ENCODE measurements around the gene CCL1.

Gene CCL1, protein sequence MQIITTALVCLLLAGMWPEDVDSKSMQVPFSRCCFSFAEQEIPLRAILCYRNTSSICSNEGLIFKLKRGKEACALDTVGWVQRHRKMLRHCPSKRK

DNA sequence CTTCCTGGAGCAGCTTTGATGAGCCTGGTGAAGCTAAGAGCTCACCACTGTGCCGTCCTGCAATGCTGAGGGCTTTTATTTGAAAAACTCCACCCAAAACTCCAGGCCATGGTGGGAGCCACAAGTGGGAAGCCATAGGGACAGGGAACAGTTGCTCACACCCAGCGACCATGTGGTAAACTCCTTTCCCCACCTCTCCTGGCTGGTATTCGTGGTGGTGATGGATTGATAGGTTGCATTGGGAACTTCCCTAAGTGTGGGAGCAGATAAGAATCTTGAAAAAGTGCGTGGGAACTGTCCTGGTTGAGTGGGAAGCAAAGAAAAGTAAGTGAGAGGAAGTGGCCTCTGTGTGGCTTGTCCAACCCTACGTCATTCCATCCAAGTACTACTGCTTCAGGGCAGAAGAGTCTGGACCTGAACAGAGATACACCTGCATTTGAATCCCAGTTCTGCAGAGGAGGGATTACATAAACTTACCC is at the start of gene CCL1:
TSS of gene CCL1 (minus strand) at position 51 of the 479 bp plus-strand sequence. CDS start 72 bp downstream, outside the sequence.
- DNase-seq, result no peak

DNA sequence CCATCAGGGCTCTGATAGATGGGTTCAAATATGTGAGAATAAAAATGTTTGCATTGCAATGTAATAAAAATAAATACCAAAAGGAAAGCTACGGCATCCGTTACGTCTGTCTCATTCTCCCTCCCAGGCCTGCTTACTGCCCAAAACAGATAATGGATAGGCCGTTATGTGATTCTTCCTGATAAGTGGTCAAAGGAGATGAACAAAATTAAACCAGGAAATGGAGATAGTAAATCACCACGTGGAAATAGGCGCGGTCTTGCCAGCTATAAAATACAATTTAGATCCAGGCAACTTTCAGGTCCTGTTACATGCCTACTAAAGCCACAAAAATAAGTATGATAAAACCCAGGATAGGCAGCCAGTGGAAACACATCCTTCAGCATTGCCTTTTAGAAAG is 49.5 kb upstream of the CCL1 start:
- DNase-seq, result no peak

DNA sequence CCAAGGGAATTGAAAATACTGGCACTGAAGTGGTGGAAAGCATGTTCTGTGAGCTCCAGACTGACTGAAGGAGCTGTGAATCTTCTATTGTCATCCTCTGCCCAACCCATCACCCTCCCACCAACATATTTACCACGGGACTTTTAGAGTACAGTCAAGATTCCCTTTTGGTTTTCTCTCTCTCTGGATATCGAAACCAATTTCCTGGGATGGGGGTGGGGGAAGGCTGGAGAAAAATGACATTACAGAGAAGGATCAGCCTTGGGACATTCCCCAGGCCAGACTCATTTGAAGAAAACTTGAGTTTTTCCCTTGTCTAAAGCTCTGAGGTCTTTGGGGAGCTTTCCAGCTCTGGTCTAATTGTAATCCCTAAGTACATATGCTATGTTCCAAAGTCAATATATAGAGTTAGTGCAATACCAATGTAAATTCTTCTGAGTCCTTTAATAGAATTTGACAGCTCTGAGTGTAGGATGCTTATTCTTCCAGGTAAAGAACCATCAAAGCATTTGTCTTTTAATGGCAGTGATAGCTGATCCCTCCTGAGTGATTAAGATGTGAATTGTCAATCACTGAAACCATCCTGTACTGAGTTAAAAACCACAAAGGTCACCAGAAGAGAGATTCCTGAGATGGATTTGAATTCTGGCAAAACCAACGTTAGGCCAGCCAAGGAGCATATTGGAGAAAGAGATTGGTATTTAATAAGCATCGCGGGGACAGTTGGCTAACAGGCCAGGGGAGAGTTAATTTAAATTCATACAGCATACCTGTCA is 48.8 kb upstream of the CCL1 start:
- no peak for DNase-seq

DNA sequence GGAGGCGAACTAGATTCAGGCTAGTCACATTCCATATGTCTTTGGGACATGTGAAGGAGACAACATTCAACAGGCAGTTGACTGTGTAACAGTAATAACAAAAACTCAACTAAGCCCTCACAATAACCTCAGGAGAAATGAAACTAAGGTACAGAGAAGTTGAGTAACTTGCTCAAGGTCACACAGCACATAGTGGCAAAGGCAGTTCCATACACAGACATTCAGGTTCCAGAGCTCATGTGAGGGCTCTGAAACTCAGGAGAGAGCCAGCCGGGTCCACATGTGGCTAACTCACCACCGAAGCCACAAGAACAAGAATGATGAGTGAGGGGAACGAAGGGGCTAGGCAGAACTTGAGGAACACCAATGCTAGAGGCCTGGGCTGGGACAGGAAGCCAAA is 46.3 kb upstream of the CCL1 start:
- DNase-seq, result no peak

DNA sequence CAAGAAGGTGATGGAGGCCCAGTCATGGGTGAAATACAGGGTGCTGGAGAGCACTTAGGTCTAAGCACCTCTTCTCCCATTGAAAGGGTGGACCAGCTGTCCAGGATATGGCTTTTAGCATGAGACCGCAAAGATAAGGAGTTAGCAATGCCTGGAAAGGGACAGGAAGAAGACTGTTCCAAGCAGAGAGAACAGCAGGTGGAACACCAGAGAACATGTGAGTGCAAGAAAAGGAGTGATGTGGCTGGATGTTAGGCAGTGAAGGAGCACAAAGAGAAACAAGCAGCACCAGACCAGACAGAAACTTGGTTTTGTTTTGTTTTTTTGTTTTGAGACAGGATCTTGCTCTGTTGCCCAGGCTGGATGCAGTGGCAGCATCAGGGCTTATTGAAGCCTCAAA is 45.4 kb upstream of the CCL1 start:
- DNase-seq, result no peak

DNA sequence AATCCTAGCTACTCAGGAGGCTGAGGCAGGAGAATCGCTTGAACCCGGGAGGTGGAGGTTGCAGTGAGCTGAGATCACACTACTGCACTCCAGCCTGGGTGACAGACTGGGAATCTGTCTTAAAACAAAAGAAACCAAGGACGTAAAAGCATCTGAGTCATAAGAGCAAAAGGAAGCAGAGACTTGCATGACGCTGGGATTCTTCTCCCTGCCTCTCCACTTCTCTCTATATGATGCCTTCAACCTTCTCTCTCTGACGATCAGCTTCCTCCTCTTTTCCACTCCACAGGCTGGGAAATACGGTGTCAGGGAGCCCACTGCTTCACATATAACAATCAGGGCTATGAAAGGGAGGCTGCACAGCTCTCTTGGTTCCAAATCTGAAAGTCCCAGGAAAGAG is 43.2 kb upstream of the CCL1 start:
- no peak for DNase-seq

DNA sequence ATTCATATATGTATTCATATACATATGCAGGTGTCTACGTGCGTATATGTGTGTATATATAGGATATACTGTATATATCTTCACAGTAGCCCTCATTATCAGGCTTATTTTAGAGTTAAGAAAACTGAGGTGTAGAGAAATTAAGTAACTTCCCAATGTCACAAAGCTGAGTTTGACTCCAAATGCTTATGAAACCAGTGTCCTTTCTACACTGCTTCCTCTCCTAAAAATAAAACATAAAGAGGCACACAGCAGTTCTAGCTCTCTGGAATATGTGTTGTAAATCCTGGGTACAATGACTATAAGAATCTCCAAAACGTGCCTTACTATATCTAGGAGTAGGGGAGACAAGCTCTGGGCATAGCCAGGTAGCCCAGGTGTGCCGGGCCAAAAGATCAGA is 40.0 kb upstream of the CCL1 start:
- no peak for DNase-seq

DNA sequence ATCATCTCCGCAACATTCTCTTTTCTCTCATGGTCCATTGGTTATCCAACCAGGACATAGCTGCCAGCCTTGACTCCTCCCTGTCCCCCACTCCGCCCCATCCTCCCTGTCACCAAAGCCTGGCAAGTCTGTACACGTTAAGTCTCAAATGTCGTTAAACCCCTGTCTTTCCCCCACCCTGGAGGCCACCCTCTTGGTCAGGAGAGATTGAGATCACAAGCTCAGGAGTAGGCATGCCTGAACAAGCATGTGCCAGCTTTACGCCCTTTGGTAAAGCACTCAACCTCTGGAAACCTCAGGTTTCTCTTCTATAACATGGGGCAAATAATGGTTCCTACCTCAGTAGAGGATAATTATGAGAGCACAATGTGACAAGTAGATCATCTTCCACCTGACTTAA is 38.1 kb upstream of the CCL1 start:
- no peak for DNase-seq

DNA sequence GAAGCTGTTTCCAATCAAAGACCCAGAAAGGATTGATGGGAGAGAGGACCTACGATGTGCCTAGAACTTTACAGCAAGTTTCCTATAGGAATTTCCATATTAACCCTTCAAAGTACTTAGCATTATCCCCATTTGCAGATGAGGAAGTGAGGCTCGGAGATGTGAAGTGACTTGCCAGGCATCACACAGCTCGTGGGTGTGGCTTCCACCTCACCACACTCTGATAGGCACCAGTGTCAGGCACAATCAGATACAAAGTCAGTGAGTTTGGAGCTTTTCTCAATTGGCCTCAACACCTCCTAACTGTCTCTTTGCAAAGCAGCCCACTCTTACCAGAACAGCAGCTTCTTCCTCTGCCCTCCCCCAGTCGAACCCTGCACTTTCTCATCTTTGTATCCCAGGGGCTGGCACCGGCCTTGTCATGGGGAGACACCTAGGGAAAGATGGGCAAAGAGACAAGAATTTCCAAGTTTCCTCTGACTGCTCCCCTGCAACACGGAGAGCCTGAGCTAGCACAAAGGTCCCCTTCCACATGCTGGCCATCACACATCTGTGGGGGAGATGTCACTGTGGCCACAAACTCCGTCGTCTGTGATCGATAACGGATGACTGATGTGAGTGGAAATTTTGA is 37.4 kb upstream of the CCL1 start:
- no peak for DNase-seq

DNA sequence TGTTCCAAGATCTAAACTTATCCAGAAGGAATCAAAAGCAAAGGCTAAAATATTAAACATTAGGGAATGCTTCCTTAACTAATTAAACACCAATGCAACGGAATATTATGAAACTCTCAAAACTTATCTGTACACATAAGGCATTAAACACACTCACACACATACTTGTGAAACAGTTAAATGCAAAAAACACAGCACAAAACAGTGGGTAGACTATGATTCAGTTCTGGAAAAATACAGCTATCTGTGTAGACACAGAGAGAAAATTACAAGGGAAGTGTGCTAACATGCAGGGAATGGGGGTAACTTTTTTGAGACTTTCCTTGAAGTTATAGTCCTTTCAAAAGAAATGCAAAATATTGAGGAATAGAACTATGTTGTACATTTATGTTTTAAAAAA is 36.7 kb upstream of the CCL1 start:
- no peak for DNase-seq

DNA sequence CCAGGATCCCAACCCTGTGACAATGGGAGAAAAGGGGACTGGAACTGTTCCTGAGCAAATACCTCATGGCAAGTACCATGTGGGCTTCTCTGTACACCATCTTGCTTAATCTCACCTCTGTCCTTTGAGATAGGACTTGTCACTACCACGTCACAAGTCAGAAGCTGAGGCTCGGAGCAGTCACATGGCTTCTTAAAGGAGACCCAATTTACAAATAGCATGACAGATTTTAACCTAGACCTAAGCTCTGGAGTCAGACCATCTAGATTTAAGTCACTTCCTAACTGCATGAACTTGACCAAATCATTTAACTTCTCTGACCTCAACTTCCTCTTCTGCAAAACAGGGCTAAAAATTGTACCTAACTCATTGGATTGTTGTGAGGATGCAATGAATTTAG is 36.0 kb upstream of the CCL1 start:
- no peak for DNase-seq

DNA sequence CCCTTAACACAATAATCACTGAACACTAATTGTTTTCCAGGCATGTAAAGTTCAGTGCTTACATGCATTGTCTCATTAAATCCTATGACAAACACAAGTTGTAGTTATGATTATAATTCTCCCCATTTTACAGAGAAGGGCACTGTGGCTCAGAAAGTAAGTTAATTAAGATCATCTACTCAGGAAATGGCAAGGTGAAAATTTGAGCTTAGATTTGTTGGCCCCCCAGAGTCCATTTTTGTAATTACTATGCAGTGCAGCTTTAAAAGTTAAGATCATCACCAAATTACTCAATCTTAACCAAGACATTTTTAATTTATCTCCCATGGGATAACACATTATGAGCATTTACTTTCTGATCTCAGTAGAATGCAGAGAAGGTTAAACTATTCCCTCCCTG is 34.2 kb upstream of the CCL1 start:
- DNase-seq, result no peak

DNA sequence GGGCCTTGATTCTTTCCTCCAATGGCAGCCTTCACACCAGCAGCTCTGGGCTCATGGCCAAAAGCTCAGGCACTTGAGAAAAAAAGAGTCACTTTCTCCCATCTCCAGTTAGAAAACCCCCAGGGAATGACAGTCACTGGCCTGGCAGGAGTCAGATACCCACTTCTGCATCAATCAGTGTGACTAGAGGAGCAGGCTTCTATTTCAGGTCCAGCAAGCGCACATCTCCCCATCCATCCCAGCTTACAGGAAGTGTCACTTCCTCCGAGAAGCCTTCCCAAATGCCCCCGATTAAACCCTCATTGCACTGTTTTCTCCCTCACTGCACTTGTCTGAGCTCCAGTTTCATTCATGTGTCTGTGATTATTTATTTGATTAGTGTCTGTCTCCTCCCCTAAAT is 30.4 kb upstream of the CCL1 start:
- DNase-seq, result no peak

DNA sequence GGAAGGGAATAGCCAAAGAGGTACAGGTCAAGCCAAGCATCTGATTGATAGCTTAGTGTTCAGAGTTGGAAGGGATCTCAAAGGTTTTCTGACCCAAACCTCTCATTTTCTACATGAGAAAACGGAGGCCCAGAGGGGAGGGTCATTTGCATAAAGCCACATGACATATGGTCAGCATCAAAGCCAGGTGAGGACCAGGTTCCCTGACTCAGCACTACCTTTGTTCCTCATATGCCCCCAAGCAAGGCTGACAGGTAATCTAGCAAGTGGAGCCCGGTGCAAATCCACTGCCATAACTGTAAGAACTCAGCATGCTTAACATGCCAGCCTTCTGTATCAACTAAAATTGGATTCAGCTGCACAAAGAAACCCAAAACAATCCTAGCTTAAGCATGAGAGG is 28.2 kb upstream of the CCL1 start:
- DNase-seq, result no peak

DNA sequence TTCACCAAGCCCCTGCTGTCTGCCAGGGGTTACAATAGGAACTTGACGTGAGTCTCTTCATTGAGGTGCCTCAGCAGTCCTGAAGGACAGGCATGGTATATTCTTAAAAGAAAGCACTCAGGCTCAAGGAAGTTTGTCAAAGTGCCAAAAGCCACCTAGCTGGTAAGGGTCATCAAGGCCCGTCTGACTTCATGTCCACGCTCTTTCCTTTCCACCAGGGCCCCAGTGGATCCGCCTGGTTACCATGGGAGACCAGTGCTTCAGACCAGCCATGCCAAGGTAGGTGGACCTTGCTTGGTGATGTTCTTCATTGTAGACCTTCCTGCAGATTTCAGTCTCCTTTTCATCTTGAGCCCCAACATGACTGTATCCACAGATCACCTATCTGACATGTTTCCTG is 27.6 kb upstream of the CCL1 start:
- no peak for DNase-seq

DNA sequence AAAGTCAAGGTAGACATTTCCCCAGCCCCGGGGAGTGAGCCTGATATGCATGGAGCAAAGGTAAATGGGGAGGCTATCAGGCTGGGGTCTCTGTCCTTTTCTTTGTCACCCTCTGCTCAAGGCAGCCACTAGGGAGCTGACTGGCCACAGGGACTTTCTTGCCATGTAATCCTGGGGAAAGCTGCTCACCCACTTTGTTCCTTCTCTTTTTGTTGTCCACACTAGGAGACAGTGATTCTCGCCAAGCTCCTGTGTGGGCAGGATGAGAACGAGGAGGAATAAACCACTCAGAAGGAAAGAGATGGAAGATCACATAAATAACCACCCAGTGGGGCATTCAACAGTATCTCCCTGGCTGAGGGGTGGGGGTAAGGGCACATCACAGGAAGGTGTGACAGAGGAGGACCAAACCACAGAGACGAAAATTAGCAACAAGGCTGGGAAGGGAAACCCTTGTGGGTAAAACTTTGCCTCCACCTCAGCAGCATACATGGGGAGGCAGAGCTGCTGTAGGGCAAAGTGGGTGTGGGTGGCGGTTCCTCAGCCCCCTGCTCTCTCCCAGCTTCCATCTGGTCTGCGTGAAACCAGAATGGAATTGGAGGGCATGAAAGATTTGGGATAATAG is 26.2 kb upstream of the CCL1 start:
- DNase-seq, result no peak

DNA sequence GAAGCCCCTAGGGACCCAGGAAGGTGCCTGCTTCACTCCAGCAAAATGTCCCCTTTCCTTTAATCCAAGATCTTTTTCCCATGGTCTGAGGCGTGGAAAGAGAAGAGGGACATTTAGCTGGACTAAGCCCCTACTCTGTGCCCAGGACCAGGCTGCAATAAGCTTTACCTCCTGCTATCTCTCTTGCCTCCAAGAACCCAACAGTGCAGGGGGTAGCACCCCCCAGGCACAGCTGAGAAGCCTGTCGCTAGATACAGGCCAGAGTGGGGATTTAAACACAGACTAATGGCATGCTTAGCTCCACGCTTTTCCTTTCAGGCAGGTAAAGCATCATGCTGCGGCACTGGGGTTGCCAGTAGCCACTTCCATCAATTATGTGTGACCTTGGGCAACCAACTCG is 24.5 kb upstream of the CCL1 start:
- no peak for DNase-seq

DNA sequence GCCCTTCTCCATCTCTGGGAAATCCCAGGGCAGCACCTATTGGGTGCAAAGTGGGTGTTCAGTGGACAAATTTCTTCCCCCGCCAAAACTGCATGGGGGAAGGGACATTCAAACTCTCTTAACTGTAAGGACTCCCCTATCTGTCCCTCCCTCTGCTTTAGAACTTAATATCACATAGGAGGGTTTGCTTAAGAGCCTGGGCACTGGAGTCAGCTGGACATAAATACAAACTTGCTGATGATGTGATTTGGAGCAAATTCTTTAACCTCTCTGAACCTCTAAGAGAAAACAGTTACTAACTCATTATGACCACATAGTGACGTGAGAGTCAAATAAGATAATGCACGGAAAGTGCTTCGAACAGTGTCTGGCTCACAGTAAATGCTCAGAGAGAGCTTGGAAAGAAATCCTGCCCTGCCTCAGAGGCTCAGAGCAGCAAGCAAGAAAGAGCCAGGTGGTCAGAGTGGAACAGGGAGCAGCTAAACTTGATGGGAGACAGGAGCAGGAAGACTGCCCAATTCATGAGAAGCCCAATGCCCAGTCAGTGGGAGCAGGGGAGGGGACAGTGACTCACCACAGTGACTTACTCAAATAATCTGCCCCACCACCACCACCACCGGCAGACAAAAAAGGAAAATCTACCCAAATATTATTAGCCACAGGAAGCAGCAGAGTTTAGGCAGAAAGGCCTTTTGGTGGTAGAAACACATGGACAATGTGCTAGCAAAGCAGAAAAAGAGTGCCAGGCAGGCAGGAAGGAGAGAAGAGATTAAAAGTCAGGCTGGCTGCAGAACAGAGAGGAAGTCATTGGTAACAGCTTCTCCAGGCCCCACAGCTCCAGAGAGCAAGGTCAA is 23.9 kb upstream of the CCL1 start:
- no peak for DNase-seq

DNA sequence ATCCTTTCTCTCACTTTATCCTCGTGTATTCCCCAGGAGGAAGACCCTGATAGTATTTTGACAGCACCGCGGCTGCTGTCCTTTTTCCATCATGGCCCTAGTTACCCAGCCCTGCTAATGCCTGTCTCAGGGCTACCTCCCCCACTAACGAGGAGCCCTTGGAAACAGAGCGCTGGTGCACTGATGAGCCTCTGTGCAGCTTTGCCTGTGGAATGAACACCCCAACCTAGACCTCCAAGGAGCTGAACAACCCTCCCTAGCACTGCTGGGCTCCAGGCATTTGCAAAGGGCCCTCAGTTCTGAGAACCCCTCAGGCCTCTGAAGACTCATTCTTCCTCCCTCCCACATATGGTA is 23.3 kb upstream of the CCL1 start:
- no peak for DNase-seq

DNA sequence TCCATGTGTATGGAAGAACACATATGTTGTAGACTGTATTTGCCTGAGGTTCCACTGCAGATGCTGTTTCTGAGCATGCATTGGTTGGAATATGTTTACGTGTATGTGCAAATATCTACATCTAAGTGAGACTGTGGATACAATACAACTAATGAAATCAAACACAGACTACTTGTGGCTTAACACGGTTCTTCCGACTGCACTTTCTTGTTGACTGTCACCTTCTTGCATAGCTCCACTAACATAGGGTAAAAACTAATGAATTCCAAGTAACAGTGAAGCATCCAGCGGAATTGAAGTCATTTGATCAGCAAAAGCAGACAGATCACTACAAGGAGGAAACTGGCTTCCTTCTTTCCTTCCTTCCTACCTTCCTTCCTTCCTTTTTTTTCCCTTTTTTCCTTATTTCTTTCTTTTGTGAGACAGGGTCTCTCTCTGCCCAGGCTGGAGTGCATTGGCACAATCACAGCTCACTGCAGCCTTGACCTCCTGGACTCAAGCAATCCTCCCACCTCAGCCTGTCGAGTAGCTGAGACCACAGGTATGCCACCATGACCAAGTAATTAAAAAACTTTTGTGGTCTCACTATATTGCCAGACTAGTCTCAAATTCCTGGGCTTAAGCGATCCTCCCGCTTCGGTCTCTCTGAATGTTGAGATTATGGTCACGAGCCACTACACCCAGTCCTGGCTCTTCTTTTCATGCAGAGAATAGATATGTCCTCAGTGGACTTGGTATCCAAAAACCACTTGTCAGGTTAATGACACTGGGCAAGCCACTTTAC is 22.0 kb upstream of the CCL1 start:
- DNase-seq, result no peak

DNA sequence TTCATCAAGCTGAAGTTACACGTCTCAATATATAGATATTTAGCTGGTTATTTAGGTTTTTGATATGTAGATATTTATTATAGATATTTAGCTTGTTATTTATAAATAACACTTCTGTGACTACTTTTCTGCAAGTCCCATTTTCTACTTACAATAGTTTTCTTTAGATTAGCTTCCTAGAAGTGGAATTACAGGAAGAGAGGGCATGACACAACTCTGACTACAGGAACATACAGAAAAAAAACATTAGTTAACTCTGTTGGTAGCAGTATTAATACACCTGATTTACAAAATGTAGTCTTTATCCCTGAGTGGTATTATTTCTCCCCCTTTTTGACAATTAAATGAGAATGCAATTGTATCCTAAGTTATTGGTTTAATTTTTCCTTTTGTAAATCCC is 21.2 kb upstream of the CCL1 start:
- no peak for DNase-seq

DNA sequence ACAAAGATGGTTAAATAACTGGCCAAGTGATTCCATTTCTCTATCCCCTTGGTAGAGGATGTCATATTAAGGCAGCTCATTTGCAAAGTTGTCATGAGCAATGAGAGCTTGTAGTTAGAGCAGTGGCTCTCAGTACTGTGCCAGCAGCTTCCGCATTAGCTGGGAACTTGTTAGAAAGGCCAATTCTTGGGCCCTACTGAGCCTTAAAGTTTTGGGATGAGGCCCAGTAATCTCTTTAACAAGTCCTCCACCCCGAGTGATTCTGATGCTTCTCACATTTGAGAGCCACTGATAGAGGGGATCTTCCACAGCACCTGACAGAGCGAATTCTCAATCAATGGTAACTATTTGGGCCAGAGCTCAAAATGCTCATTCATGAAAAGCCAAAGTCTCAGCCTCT is 20.2 kb upstream of the CCL1 start:
- DNase-seq, result no peak

Data from NCI-H774 (cell line).